GM12878 (cell line): ENCODE measurements around the gene ACBD7. TPM values are rescaled to one million over a fixed set of nuclear protein-coding genes. Genes with fewer than 3 reads are reported as not detected.

Experiments used
- ATAC-seq: fragments of 200-7000 bp; cut with Tn5 transposase; 3 replicates; pipeline ENCODE4 v1.9.1; 2020; ENCODE audit warnings: mild to moderate bottlenecking, moderate library complexity
- BruUV-seq: library from RNA; stranded (reverse); fragments of 400-500 nt; replicated peaks from 2 replicates; lab custom pipeline; 2021; lab: Mats Ljungman, UMichigan
- CTCF ChIA-PET: fragments of 300-600 bp; sonication (Branson Sonifier 250); formaldehyde crosslinking; extraction: SDS; loops from one replicate; lab custom pipeline; 2021; ENCODE audit warnings: inconsistent platforms; lab: Yijun Ruan, JAX
- POLR2A ChIA-PET: fragments of 350-600 bp; formaldehyde crosslinking; extraction: SDS; loops from one replicate; lab custom pipeline; 2021; ENCODE audit warnings: inconsistent platforms; lab: Charles Lee
- RAD21 ChIA-PET: fragments of 300-600 bp; sonication (Branson Sonifier 250); formaldehyde crosslinking; loops from one replicate; lab custom pipeline; 2023; ENCODE audit warnings: antibody characterized with exemption; ENCODE audit not compliant: unreplicated experiment; lab: Charles Lee
- SMC1A ChIA-PET: fragments of 300-600 bp; sonication (Branson Sonifier 250); formaldehyde crosslinking; loops from one replicate; lab custom pipeline; 2023; ENCODE audit not compliant: unreplicated experiment, uncharacterized antibody; lab: Charles Lee
- DNase-seq: peaks from one replicate; pipeline ENCODE4 v3.0.0-alpha.2; 2011; ENCODE audit warnings: low read depth, low spot score
- FAIRE-seq: peaks from 3 replicates; lab custom pipeline; 2011; peaks lifted over from hg19 to GRCh38; lab: Jason Lieb, UNC
- H2AFZ ChIP-seq: 2 replicates; pipeline ENCODE4 v1.6.0; 2011; ENCODE audit warnings: low read depth, low read length, control low read depth; ENCODE audit not compliant: control insufficient read depth
- H3K27ac ChIP-seq: 2 replicates; pipeline ENCODE4 v1.5.1; 2011; ENCODE audit warnings: control low read depth; ENCODE audit not compliant: control insufficient read depth, insufficient read depth
- H3K27me3 ChIP-seq, 2 experiments: replicated peaks in 1 of 2; 2 replicates each; pipeline versions ENCODE4 v1.6.0 to v1.6.1; 2011; ENCODE audit warnings: low read length in 1 of 2; ENCODE audit not compliant: control insufficient read depth in 2 of 2, insufficient read depth in 2 of 2
- H3K36me3 ChIP-seq, 2 experiments: 2 replicates each; pipeline ENCODE4 v1.5.1; 2011; ENCODE audit warnings: low read length in 1 of 2; ENCODE audit not compliant: control insufficient read depth in 2 of 2, insufficient read depth in 2 of 2
- H3K4me1 ChIP-seq: 2 replicates; pipeline ENCODE4 v1.6.1; 2011; ENCODE audit warnings: mild to moderate bottlenecking, low read length, moderate library complexity, mixed read lengths; ENCODE audit not compliant: control insufficient read depth, insufficient read depth
- H3K4me2 ChIP-seq: 2 replicates; pipeline ENCODE4 v1.6.0; 2011; ENCODE audit warnings: control low read depth; ENCODE audit not compliant: control insufficient read depth, insufficient read depth
- H3K4me3 ChIP-seq: fragments of 200-600 bp; sonication (generic); 2 replicates; pipeline ENCODE4 v1.5.1; 2016
- H3K79me2 ChIP-seq: 2 replicates; pipeline ENCODE4 v1.6.0; 2011; ENCODE audit warnings: low read length; ENCODE audit not compliant: control insufficient read depth, insufficient read depth
- H3K9ac ChIP-seq: 2 replicates; pipeline ENCODE4 v1.8.0; 2011; ENCODE audit warnings: low read length, control low read depth, mixed read lengths; ENCODE audit not compliant: control insufficient read depth, insufficient read depth
- H3K9me3 ChIP-seq: replicated peaks from 3 replicates; pipeline ENCODE4 v1.5.1; 2011; ENCODE audit warnings: mild to moderate bottlenecking, low read length; ENCODE audit not compliant: control insufficient read depth, insufficient read depth
- H4K20me1 ChIP-seq: 2 replicates; pipeline ENCODE4 v1.6.0; 2011; ENCODE audit not compliant: control insufficient read depth, insufficient read depth
- E4F1 ChIP-seq: fragments of 450-650 bp; IDR thresholded peaks from 2 replicates; pipeline ENCODE4 v1.6.1; 2018; ENCODE audit warnings: borderline replicate concordance, mild to moderate bottlenecking; ENCODE audit not compliant: partially characterized antibody
- EP300 ChIP-seq, 2 experiments: fragments of 150-350 bp in 1 of 2; IDR thresholded peaks; 2 replicates each; pipeline ENCODE4 v1.6.1; 2011 to 2012; ENCODE audit warnings: low read depth in 2 of 2, low read length in 2 of 2, borderline replicate concordance in 1 of 2, improper control_type of control experiment in 1 of 2, inconsistent platforms in 1 of 2; ENCODE audit not compliant: control insufficient read depth in 1 of 2
- ETV6 ChIP-seq, 2 experiments: fragments of 450-650 bp in 1 of 2; IDR thresholded peaks in 1 of 2; conservative IDR thresholded peaks in 1 of 2; 2 replicates each; pipeline ENCODE4 v1.6.1; 2014; ENCODE audit warnings: antibody characterized with exemption in 1 of 2, borderline replicate concordance in 1 of 2, low read depth in 1 of 2, mild to moderate bottlenecking in 1 of 2, moderate library complexity in 1 of 2
- HCFC1 ChIP-seq: fragments of 150-350 bp; IDR thresholded peaks from 2 replicates; pipeline ENCODE4 v1.6.1; 2014; ENCODE audit warnings: low read length
- HDAC6 ChIP-seq: fragments of 200-600 bp; sonication (generic); IDR thresholded peaks from one replicate; pipeline ENCODE4 v1.8.0; 2017; ENCODE audit warnings: antibody characterized with exemption; ENCODE audit not compliant: unreplicated experiment
- MEF2A ChIP-seq: IDR thresholded peaks from 2 replicates; pipeline ENCODE4 v1.6.1; 2011; ENCODE audit warnings: low read depth, mild to moderate bottlenecking, low read length, moderate library complexity; ENCODE audit not compliant: insufficient read depth
- MTA2 ChIP-seq: fragments of 450-650 bp; IDR thresholded peaks from 2 replicates; pipeline ENCODE4 v1.6.1; 2016; ENCODE audit warnings: low read depth, mild to moderate bottlenecking, moderate library complexity
- NBN ChIP-seq: fragments of 450-650 bp; IDR thresholded peaks from 2 replicates; pipeline ENCODE4 v1.6.1; 2016
- NFYA ChIP-seq: IDR thresholded peaks from 2 replicates; pipeline ENCODE4 v1.6.1; 2011; ENCODE audit warnings: low read depth, mild to moderate bottlenecking, low read length, improper control_type of control experiment, borderline replicate concordance
- RFX5 ChIP-seq: IDR thresholded peaks from 2 replicates; pipeline ENCODE4 v1.6.1; 2011; ENCODE audit warnings: low read depth, low read length, improper control_type of control experiment
- SP1 ChIP-seq: IDR thresholded peaks from one replicate; pipeline ENCODE4 v1.6.1; 2011; ENCODE audit warnings: low read depth, low read length
- SPI1 ChIP-seq: IDR thresholded peaks from 2 replicates; pipeline ENCODE4 v1.6.1; 2011; ENCODE audit warnings: low read depth, mild to moderate bottlenecking, low read length, moderate library complexity, borderline replicate concordance; ENCODE audit not compliant: insufficient read depth
- SUPT20H ChIP-seq: IDR thresholded peaks from 2 replicates; pipeline ENCODE4 v1.6.1; 2011; ENCODE audit warnings: low read depth, mild to moderate bottlenecking, low read length, moderate library complexity, borderline replicate concordance; ENCODE audit not compliant: control insufficient read depth
- TBL1XR1 ChIP-seq: IDR thresholded peaks from 2 replicates; pipeline ENCODE4 v1.6.1; 2012; ENCODE audit warnings: low read depth, low read length, improper control_type of control experiment
- TCF12 ChIP-seq: IDR thresholded peaks from 2 replicates; pipeline ENCODE4 v1.6.1; 2011; ENCODE audit warnings: low read depth, mild to moderate bottlenecking, low read length
- ZBTB40 ChIP-seq: fragments of 450-650 bp; IDR thresholded peaks from 2 replicates; pipeline ENCODE4 v1.6.1; 2016; ENCODE audit warnings: mild to moderate bottlenecking, moderate library complexity, borderline replicate concordance
- WGBS: methylation state at CpG from one replicate; pipeline ENCODE4 v1.1.6; 2016; ENCODE audit warnings: low lambda C conversion rate; ENCODE audit not compliant: insufficient replicate concordance, insufficient coverage; ENCODE audit errors: missing lambda C conversion rate; 5-methylcytosine and 5-hydroxymethylcytosine counted together
- in situ Hi-C: fragments of 300-500 bp; cut with MboI; formaldehyde crosslinking; loops from 9 replicates; pipeline ENCODE4 v1.14.3; 2018; ENCODE audit warnings: mixed read lengths
- intact Hi-C: fragments of 100-400 bp; cut with micrococcal nuclease; formaldehyde crosslinking; loops from one replicate; pipeline ENCODE4 v1.14.2; 2022; ENCODE audit not compliant: unreplicated experiment
- polyA plus RNA-seq, 11 experiments: library from polyadenylated mRNA; depleted of rRNA in 4 of 11; unstranded in 6 of 11; stranded (reverse) in 5 of 11; fragments of >200 nt; fragmentation: Nextera tagmentation in 4 of 11; fragmentation: Illumina TruSeq in 1 of 11; extraction: Ambion mirVana in 4 of 11; extraction: Trizol in 1 of 11; gene quantifications; 1 replicate in 1 of 11; 2 replicates in 10 of 11; pipeline versions ENCODE4 v1.2.1 to v1.2.3, GENCODE V29; 2011 to 2016; ENCODE audit warnings: inconsistent platforms in 2 of 11, missing spikeins in 2 of 11, low read depth in 1 of 11
- total RNA-seq, 4 experiments: library from RNA; depleted of rRNA in 3 of 4; stranded (reverse); fragments of >200 nt in 3 of 4; fragmentation: Illumina TruSeq in 1 of 4; extraction: Trizol in 1 of 4; gene quantifications; 2 replicates each; pipeline versions ENCODE4 v1.2.1 to v1.2.3, GENCODE V29; 2013 to 2021
- TF ChIP-seq, protein P1 (sequence below): IDR thresholded peaks from 2 replicates; pipeline ENCODE4 v1.6.1; 2011; ENCODE audit warnings: low read depth, low read length, improper control_type of control experiment, borderline replicate concordance

The ACBD7 gene
- total and polyA plus RNA-seq, 10 of the 15 experiments (the other 5 are each of a cell fraction or from before 2014, with no cell fraction given) = 0.04 to 0.74 (median 0.36) TPM

DNA sequence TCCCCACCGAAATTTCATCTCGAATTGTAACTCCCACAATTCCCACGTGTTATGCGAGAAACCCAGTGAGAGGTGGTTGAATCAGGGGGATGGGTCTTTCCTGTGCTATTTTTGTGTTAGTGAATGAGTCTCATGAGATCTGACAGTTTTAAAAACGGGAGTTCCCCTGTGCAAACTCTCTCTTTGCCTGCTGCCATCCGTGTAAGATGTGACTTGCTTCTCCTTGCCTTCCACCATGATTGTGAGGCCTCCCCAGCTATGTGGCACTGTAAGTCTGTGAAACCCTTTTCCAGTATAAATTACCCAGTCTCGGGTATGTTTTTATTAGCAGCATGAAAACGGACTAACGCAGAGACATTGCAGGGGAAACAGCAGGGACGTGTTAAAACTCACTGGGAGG lies 50.2 kb downstream of the ACBD7 start:
- BruUV-seq = no TSS peak
- H3K4me1 ChIP-seq = no peaks in the 10 kb centered on the region; the same call in none of the 2 replicates
- no peaks in the 10 kb centered on the region for H3K27me3 ChIP-seq
- no peak overlapping the region for H3K4me2 ChIP-seq
- no peak overlapping the region for H2AFZ ChIP-seq
- H3K36me3 ChIP-seq = no peaks in the 10 kb centered on the region
- H3K9ac ChIP-seq = no peak overlapping the region
- DNase-seq = no peak
- H3K79me2 ChIP-seq = no peaks in the 10 kb centered on the region
- no peaks in the 10 kb centered on the region; the same call in 2 of the 3 replicates for H3K9me3 ChIP-seq
- in situ Hi-C loops = no loop called here
- CTCF ChIA-PET = interaction anchor here (1.0 kb wide), 1 partner anchor 67 kb away, joined by 3 read pairs; no protein-coding TSS in a partner anchor
- 55% methylated on average over 10 of the region's 10 CpGs for WGBS
- no peak for FAIRE-seq
- H3K4me3 ChIP-seq = no peak overlapping the region
- no peaks in the 10 kb centered on the region for H4K20me1 ChIP-seq
- POLR2A ChIA-PET = no interaction called here
- H3K27ac ChIP-seq = no peak overlapping the region
- intact Hi-C loops = no loop called here
- ATAC-seq = no peak
- RAD21 ChIA-PET = no interaction called here
- SMC1A ChIA-PET = interaction anchor here (0.7 kb wide), 1 partner anchor 11 kb away, joined by 3 read pairs; no protein-coding TSS in a partner anchor
- TF ChIP-seq HDAC6 (no peak), TBL1XR1 (no peak), ETV6 (conservative IDR thresholded peaks at IDR 0.05 in 1 of 2, IDR thresholded peaks at IDR 0.05 in 1 of 2; ENCODE audit: borderline replicate concordance in 1 of 2, low read depth in 1 of 2) (no peak), E4F1 (no peak), SUPT20H (no peak), SP1 (no peak), SPI1 (no peak), NBN (no peak), MEF2A (no peak), ZBTB40 (no peak), HCFC1 (no peak), EP300 (IDR thresholded peaks at IDR 0.05; ENCODE audit: borderline replicate concordance in 1 of 2, control insufficient read depth in 1 of 2, low read depth in 2 of 2, low read length in 2 of 2) (no peak), TCF12 (no peak), NFYA (no peak), RFX5 (no peak), MTA2 (no peak)
- TF ChIP-seq, protein P1, sequence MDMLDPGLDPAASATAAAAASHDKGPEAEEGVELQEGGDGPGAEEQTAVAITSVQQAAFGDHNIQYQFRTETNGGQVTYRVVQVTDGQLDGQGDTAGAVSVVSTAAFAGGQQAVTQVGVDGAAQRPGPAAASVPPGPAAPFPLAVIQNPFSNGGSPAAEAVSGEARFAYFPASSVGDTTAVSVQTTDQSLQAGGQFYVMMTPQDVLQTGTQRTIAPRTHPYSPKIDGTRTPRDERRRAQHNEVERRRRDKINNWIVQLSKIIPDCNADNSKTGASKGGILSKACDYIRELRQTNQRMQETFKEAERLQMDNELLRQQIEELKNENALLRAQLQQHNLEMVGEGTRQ = no peak
